ENCODE data around the gene STXBP5.

GRCh38 chr6:147297663-147298316, 93.6 kb downstream of the STXBP5 start:
- no peak for TF ChIP-seq POLR2A (IDR thresholded peaks at IDR 0.05)
- TF ChIP-seq CTCF (IDR thresholded peaks at IDR 0.05) = no peak
